ENCODE data around the gene MAB21L3. TPM values are rescaled to one million over a fixed set of nuclear protein-coding genes. Genes with fewer than 3 reads are reported as not detected.

The MAB21L3 gene
- total RNA-seq, 2 donors from 2014 or later, result not detected

GRCh38 chr1:116097626-116098025 is 13.6 kb upstream of the MAB21L3 start:
- ATAC-seq (ENCODE audit: insufficient number of reproducible peaks, low FRiP score, low read depth), result no peak
- Histone ChIP-seq H3K27ac (no peak overlapping the region), H3K9me3 (peaks cover 4% of the 10 kb centered on the region), H3K27me3 (replicated peaks; ENCODE audit: insufficient read depth) (no peaks in the 10 kb centered on the region), H3K4me3 (no peak overlapping the region), H3K4me1 (ENCODE audit: control insufficient read depth in 1 of 2, low read depth in 2 of 2) (no peaks in the 10 kb centered on the region), H3K36me3 (no peaks in the 10 kb centered on the region)
- no peak for DNase-seq (ENCODE audit: low spot score)
- TF ChIP-seq, protein P1, sequence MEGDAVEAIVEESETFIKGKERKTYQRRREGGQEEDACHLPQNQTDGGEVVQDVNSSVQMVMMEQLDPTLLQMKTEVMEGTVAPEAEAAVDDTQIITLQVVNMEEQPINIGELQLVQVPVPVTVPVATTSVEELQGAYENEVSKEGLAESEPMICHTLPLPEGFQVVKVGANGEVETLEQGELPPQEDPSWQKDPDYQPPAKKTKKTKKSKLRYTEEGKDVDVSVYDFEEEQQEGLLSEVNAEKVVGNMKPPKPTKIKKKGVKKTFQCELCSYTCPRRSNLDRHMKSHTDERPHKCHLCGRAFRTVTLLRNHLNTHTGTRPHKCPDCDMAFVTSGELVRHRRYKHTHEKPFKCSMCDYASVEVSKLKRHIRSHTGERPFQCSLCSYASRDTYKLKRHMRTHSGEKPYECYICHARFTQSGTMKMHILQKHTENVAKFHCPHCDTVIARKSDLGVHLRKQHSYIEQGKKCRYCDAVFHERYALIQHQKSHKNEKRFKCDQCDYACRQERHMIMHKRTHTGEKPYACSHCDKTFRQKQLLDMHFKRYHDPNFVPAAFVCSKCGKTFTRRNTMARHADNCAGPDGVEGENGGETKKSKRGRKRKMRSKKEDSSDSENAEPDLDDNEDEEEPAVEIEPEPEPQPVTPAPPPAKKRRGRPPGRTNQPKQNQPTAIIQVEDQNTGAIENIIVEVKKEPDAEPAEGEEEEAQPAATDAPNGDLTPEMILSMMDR (IDR thresholded peaks at IDR 0.05), result no peak

DNA sequence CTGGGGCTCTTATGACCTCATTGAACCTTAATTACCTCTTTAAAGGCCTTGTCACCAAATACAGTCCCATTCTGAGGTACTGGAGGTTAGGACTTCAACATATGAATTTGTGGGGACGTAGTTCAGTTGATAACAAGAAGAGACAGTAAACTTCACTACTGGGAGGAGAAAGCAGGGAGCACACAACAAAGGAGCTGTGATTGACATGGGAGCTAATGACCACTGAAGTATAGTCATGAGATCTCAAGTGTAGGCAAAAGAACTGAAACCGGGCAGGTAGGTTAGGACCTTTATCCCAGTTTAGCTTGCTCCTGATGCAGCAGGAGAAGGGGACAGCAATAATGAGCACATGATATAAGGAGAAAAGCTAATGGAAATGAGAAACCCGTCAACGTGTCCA is 11.8 kb upstream of the MAB21L3 start:
- H3K4me3 ChIP-seq, result no peak overlapping the region
- H3K27me3 ChIP-seq (replicated peaks; ENCODE audit: insufficient read depth), result no peaks in the 10 kb centered on the region
- H3K9me3 ChIP-seq, result peaks cover 4% of the 10 kb centered on the region
- H3K4me1 ChIP-seq (ENCODE audit: control insufficient read depth in 1 of 2, low read depth in 2 of 2), result no peaks in the 10 kb centered on the region
- no peaks in the 10 kb centered on the region for H3K36me3 ChIP-seq
- DNase-seq (ENCODE audit: low spot score) (no peak), ATAC-seq (ENCODE audit: insufficient number of reproducible peaks, low FRiP score, low read depth) (no peak)
- TF ChIP-seq, protein P1 (IDR thresholded peaks at IDR 0.05), result no peak
- no peak overlapping the region for H3K27ac ChIP-seq

DNA sequence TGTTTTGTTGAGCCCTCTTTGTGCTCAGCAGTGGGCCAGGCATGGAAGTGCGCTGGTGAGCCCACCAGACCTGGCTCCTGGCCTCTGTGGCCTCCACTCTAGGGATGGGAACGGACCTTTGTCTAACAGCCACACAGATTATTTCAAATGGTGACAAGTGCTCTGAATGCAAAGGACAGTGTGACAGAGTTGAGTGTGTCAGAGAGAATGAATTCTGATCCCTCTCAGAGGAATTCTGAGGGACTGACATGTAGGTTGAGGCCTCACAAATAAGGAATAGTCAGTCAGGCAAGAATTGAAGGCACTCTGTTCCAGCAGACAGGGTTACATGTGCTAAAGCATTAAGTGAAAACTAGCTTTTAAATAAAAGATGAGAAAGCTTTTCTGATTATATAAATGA is 11.3 kb upstream of the MAB21L3 start:
- ATAC-seq (ENCODE audit: insufficient number of reproducible peaks, low FRiP score, low read depth), result no peak
- H3K9me3 ChIP-seq, result peaks cover 4% of the 10 kb centered on the region
- H3K36me3 ChIP-seq, result no peaks in the 10 kb centered on the region
- H3K4me3 ChIP-seq, result no peak overlapping the region
- H3K27me3 ChIP-seq (replicated peaks; ENCODE audit: insufficient read depth), result no peaks in the 10 kb centered on the region
- no peak for DNase-seq (ENCODE audit: low spot score)
- H3K27ac ChIP-seq, result no peak overlapping the region
- H3K4me1 ChIP-seq (ENCODE audit: control insufficient read depth in 1 of 2, low read depth in 2 of 2), result no peaks in the 10 kb centered on the region
- TF ChIP-seq, protein P1 (IDR thresholded peaks at IDR 0.05), result no peak

GRCh38 chr1:116104667-116105066 is 6.5 kb upstream of the MAB21L3 start:
- H3K27ac ChIP-seq, result no peak overlapping the region
- no peaks in the 10 kb centered on the region for H3K36me3 ChIP-seq
- no peaks in the 10 kb centered on the region for H3K9me3 ChIP-seq
- no peak overlapping the region for H3K4me3 ChIP-seq
- ATAC-seq (ENCODE audit: insufficient number of reproducible peaks, low FRiP score, low read depth) (no peak), DNase-seq (ENCODE audit: low spot score) (no peak)
- H3K4me1 ChIP-seq (ENCODE audit: control insufficient read depth in 1 of 2, low read depth in 2 of 2), result no peaks in the 10 kb centered on the region
- no peaks in the 10 kb centered on the region for H3K27me3 ChIP-seq (replicated peaks; ENCODE audit: insufficient read depth)
- TF ChIP-seq, protein P1 (IDR thresholded peaks at IDR 0.05), result no peak

GRCh38 chr1:116105996-116106395 is 5.2 kb upstream of the MAB21L3 start:
- Histone ChIP-seq H3K27ac (no peak overlapping the region), H3K27me3 (replicated peaks; ENCODE audit: insufficient read depth) (no peaks in the 10 kb centered on the region), H3K4me3 (no peak overlapping the region), H3K9me3 (no peaks in the 10 kb centered on the region), H3K4me1 (ENCODE audit: control insufficient read depth in 1 of 2, low read depth in 2 of 2) (no peaks in the 10 kb centered on the region), H3K36me3 (no peaks in the 10 kb centered on the region)
- DNase-seq (ENCODE audit: low spot score), result no peak
- no peak for ATAC-seq (ENCODE audit: insufficient number of reproducible peaks, low FRiP score, low read depth)
- TF ChIP-seq, protein P1 (IDR thresholded peaks at IDR 0.05), result no peak

All from thoracic aorta (tissue), 2 donors.